ENCODE measurements around the gene GJA3.
A peak's percentile ranks its signal among the peaks of the same experiment; 100 is the strongest.

GJA3 gene

GRCh38 chr13:20127562-20128458, 33.0 kb downstream of the GJA3 start:
- DNase-seq (ENCODE audit: low spot score) = peak; percentile 65

GRCh38 chr13:20127262-20127561, 33.6 kb downstream of the GJA3 start:
- DNase-seq (ENCODE audit: low spot score) = no peak

DNA sequence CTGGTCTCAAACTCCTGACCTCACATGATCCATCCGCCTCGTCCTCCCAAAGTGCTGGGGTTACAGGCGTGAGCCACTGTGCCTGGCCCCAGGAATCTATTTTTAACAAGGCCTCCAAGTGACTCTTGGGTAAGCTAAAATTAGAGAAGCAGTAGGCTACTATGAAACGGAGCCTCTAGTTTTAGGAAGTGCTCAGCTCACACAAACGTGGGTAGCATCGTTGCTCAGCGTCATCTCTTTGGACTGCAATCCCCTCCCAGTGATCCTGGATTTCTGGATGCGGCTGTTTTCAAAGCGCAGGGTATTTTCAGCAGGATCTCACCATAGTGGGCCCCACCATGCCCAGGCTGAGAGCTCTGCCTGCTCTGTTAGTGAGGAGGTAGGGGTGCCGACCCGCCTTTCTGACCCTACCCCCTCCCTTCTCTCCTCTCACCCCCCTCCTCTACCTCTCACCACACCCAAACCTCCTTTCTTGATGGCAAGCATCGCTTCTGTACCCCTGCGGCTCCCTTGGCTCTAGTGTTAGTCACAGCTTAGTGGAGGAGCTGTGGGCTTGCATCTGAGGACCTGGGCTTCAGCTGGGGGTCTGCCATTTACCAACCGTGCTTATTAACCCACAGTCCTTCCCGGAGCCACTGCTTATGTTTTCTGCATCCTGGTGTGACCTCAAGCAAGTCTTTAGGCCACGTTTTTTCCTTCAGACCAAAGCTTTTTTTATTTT, 34.2 kb downstream of the GJA3 start:
- no peak for DNase-seq (ENCODE audit: low spot score)

DNA sequence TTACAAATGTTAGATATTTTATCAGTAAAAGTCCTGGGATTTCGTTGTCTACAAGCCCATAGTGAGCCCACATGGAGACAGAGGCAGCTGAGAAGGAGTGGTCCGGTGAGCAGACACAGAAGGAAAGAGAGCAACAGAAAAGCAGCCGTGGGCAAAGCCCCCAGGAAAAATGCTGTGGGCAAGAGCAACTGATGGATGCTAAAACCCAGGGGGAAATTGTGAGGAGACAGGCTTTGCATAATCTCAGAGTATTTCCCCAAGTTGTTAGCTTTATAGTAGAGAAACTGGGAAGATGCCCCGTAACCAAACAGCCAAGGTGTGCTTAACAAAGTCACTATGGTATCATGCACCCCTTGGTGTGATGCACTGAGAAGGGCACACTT, 35.1 kb downstream of the GJA3 start:
- no peak for DNase-seq (ENCODE audit: low spot score)

DNA sequence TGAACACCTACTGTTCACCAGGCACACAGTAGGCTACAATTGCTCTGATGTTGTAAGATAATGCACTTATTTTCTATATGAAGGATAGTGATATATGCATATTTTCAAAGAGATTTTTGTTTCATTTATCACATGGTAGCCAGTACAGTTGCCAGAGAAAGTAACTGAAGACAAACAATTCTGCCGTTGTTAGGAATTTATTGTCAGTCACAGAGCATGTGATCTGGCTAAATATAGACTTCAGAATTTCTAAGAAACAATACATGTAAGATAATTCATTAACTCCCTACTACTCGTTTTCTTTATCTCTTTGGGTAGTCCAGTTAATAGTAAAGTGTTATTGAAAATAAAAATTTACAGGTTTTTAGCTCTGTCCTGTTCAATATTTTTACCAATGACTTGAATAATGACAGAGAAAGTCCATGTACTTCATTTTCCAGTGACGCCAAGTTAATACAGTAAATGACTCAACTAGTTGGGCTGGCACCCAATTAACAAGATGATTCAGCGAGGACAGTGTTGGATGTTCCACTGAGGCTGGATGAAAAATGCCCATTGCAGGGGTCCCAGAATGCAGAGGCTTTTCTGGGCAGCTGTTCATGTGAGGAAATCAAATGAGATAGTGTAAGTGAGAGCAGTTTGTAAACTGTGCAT, 35.6 kb downstream of the GJA3 start:
- DNase-seq (ENCODE audit: low spot score) = no peak

DNA sequence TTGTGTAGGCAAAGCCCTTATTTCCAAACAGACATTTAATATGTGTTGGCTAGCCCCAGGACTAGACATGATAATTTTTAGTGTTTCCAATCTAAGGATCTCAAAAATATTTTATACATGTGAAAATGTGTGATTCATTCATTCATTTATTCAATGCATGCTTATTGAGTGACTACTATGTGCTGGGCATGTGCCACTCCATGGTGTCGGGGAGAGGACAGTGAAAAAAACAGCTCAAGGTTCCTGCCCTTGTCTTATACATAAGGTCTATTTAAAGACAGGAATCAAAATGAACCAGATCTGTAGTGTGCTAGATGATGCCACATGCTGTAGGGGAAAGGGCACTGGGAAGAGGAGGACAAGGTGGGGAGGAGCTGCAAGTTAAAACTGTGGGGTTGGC, 36.5 kb downstream of the GJA3 start:
- no peak for DNase-seq (ENCODE audit: low spot score)

DNA sequence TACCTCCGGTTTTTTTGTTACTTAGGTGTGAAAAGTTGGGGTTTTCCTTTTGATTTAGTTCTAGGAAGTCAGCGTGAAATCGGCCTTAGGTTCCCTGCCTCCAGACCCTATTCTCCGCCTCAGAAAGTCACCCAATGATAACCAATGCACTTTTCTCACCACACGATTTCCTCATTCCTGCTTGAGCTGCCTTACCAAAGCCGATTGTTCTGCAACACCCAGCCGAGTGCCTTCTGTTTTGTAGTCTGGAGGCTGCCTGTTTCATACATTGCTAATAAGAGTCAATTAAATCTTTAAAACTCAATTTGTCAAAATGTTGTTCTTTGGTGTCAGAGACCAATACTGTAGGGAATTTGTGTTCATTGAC, 39.7 kb downstream of the GJA3 start:
- no peak for DNase-seq (ENCODE audit: low spot score)

GRCh38 chr13:20119960-20120359, 40.9 kb downstream of the GJA3 start:
- no peak for DNase-seq (ENCODE audit: low spot score)

- no peak for DNase-seq (ENCODE audit: low spot score)
These were observed 42.3 kb downstream of the GJA3 start for GRCh38 chr13:20118268-20119140.

- DNase-seq (ENCODE audit: low spot score) = no peak
These were observed 44.6 kb downstream of the GJA3 start for GRCh38 chr13:20116213-20116612.

DNA sequence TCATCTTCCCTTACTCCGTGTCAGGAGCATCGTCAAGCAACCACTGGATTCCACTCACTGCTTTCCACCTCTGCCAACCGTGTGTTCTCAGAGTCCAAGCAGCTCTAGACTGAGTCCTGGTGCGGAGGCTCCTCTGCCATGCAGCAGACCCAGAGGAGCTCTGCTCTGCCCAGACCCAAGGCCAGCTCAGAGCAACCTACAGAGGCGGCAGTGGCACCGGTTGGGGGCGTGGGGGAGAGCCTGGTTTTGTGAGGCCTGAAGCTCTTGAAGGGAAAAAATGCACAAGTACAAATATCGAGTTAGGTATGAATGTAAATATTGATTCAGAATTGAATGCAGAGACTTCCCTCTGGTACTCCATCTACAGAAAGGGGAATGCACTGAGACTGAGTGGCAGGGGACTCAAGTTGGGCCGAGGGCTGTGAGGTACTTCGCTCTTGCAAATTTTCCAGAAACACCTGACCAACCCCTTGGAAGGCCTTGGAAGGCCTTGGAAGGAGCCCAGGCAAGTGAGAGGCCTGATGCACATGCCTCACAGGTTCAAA, 46.7 kb downstream of the GJA3 start:
- no peak for DNase-seq (ENCODE audit: low spot score)

DNA sequence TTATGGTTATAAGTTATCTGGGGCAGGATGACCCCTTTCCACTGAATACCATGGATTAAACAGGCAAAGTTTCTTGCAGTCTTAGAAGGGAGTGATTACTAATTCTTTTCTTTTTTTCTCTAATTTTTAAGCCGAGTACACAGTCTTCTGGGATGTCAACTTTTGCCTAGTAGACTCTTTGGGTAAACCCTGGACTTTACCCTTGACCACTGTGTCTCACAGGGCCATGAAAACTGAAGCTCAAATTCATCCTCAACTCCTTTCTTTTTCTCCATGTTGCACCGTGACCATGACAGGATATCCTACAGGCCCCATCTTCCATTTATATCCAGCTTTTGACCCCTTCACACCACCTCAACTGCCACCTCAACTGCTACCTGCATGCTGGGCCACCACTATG, 51.8 kb downstream of the GJA3 start:
- DNase-seq (ENCODE audit: low spot score) = no peak

DNA sequence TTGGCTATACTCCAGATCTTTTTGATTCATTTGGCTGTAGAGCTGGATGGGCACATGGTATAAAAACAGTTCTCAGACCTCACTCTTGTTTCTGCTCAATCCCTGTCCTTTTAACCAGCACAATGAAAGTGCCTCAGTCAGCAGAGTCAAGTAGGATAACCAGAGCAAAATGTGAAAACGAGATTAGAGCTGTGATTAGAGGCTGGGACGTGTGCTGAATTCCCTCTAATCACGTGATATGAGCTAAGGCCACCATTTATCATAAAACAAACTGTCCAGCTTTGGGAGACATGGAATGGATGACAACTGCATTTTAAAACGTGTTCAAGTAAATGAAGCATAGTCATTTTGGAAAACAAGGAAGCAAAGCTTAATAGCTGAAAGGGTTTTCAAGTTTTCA, 54.1 kb downstream of the GJA3 start:
- no peak for DNase-seq (ENCODE audit: low spot score)

- DNase-seq (ENCODE audit: low spot score) = no peak
These were observed 55.6 kb downstream of the GJA3 start for GRCh38 chr13:20105161-20105689.

- DNase-seq (ENCODE audit: low spot score) = no peak
These were observed 58.2 kb downstream of the GJA3 start for GRCh38 chr13:20102525-20103180.

- no peak for DNase-seq (ENCODE audit: low spot score)
These were observed 59.2 kb downstream of the GJA3 start for GRCh38 chr13:20101467-20102316.

DNA sequence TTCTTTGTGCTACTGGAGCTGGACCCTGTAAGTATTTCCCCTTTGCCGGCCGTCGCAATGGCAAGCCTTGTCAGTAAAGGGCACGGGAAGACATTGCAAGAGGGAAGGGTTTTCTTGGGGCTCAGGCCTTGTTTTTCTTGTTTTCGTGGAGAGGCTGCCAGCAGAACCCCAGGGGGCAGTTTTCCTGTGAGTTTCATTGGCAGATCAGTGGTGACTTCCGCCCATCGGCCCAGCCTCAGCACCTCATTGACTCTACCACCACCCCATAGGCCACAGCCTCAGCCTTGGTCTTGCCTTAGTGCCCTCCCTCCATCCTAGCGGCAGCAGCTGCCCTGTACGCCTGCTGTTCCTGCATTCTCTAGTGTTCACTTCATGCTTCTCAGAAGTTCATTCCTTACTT, 61.5 kb downstream of the GJA3 start:
- no peak for DNase-seq (ENCODE audit: low spot score)

DNA sequence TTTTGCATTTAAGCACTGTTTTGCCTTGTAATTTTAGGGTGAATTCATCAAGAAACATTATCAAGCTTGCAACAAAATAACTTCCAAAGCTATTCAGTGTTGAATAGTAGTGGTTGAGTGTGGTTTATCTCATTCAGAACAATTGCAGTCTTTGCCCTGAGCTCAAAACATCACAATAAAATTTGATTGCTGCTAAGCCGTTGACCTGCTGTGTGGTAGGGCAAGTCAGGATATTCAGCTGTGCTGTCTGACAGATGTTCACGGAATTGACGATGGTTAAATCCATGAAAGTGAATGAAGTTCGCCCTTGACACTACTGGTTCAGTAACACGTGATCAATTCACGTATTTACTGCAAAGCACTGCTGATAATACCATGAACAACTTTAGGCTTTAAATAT, 66.9 kb downstream of the GJA3 start:
- DNase-seq (ENCODE audit: low spot score) = no peak

DNA sequence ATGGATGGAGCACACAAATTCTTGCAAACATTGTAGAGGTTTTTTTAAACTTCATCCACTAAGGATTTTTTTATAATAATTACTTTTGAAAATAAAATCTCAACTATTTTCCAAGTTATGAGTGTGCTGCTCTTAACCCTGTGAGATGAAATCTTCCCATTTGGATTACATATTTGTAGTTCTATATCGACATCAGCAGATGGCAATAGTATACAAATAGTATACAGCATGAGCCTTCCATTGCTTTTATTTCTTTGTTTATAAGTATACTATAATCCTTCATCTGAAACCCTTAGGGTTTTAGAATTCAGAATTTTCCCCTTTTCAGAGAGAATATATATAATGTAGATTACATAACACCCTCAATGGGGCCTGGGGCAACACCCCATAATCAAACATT, 70.5 kb downstream of the GJA3 start:
- DNase-seq (ENCODE audit: low spot score) = no peak

Measured in HuH-7.5 (cell line).